Measurements from ENCODE around the gene MCMBP.
A peak's percentile ranks its signal among the peaks of the same experiment; 100 is the strongest.

Gene MCMBP

DNA sequence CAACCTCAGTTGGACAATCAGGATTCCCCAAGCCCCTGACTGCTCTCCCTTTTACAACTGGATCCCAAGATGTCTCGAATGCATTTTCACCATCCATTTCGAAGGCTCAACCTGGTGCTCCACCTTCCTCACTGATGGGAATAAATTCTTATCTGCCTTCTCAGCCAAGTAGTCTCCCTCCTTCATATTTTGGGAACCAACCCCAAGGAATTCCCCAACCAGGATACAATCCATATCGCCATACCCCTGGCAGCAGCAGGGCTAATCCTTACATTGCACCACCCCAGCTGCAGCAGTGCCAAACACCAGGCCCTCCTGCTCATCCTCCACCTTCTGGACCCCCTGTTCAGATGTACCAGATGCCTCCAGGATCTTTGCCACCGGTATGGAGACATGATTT, 25.9 kb upstream of the MCMBP start:
- TF ChIP-seq SPI1 (IDR thresholded peaks at IDR 0.05; ENCODE audit: borderline replicate concordance, low read depth), result no peak
- H3K27me3 ChIP-seq (ENCODE audit: insufficient read depth, poor library complexity, severe bottlenecking), result no peaks in the 10 kb centered on the region

DNA sequence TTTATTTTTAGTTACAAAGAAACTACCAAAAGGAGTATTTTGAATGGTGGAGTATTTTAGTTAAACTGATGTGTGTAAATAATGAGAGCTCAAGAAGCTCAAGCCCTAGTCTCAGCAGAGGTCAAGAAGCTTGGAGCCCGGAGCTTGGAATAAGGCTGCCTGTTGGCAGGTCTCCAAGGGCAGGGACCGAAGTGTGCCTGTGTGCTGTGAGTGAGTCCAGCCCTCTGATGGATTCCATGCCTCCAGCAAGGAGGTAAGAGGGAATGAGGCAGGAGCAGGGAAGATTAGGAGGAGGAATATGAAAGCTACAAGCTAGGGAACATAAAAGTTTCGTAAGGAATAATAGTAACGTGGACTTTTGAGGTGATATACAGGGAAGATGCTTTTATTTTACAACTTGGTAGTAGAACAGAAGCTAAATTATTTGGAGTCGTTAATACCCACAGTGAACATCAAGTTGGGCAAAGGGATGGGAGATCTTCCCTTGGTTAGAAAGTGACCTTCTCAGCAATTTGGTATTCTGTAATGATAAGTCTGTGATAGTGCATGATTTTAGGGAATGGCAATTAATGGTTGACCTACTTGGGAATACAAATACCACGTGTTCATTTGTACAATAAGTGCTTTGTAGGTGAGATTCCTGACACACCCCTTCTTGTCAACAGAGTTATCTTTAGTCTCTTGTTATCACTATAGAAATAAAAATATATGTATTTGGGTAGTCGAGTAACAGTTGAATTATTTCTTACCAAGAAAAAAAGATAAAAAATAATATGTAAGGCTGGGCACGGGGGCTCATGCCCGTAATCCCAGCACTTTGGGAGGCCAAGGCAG, 24.5 kb upstream of the MCMBP start:
- DNase-seq (ENCODE audit: low read depth in 1 of 2, low spot score in 1 of 2), result no peak
- Histone ChIP-seq H3K27me3 (ENCODE audit: insufficient read depth, poor library complexity, severe bottlenecking) (no peaks in the 10 kb centered on the region), H3K27ac (replicated peaks) (peak overlapping the region; percentile 42), H3K4me3 (replicated peaks; ENCODE audit: insufficient read depth, low read length) (no peak overlapping the region)
- no peak for TF ChIP-seq GABPA (IDR thresholded peaks at IDR 0.05; ENCODE audit: low read depth)
- no peak for TF ChIP-seq SPI1 (IDR thresholded peaks at IDR 0.05; ENCODE audit: borderline replicate concordance, low read depth)
- TF ChIP-seq, protein P1, sequence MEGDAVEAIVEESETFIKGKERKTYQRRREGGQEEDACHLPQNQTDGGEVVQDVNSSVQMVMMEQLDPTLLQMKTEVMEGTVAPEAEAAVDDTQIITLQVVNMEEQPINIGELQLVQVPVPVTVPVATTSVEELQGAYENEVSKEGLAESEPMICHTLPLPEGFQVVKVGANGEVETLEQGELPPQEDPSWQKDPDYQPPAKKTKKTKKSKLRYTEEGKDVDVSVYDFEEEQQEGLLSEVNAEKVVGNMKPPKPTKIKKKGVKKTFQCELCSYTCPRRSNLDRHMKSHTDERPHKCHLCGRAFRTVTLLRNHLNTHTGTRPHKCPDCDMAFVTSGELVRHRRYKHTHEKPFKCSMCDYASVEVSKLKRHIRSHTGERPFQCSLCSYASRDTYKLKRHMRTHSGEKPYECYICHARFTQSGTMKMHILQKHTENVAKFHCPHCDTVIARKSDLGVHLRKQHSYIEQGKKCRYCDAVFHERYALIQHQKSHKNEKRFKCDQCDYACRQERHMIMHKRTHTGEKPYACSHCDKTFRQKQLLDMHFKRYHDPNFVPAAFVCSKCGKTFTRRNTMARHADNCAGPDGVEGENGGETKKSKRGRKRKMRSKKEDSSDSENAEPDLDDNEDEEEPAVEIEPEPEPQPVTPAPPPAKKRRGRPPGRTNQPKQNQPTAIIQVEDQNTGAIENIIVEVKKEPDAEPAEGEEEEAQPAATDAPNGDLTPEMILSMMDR (IDR thresholded peaks at IDR 0.05; ENCODE audit: insufficient read depth, low read length), result no peak
- TF ChIP-seq POLR2AphosphoS5 (IDR thresholded peaks at IDR 0.05; ENCODE audit: low read depth), result no peak
- TF ChIP-seq, protein P2, sequence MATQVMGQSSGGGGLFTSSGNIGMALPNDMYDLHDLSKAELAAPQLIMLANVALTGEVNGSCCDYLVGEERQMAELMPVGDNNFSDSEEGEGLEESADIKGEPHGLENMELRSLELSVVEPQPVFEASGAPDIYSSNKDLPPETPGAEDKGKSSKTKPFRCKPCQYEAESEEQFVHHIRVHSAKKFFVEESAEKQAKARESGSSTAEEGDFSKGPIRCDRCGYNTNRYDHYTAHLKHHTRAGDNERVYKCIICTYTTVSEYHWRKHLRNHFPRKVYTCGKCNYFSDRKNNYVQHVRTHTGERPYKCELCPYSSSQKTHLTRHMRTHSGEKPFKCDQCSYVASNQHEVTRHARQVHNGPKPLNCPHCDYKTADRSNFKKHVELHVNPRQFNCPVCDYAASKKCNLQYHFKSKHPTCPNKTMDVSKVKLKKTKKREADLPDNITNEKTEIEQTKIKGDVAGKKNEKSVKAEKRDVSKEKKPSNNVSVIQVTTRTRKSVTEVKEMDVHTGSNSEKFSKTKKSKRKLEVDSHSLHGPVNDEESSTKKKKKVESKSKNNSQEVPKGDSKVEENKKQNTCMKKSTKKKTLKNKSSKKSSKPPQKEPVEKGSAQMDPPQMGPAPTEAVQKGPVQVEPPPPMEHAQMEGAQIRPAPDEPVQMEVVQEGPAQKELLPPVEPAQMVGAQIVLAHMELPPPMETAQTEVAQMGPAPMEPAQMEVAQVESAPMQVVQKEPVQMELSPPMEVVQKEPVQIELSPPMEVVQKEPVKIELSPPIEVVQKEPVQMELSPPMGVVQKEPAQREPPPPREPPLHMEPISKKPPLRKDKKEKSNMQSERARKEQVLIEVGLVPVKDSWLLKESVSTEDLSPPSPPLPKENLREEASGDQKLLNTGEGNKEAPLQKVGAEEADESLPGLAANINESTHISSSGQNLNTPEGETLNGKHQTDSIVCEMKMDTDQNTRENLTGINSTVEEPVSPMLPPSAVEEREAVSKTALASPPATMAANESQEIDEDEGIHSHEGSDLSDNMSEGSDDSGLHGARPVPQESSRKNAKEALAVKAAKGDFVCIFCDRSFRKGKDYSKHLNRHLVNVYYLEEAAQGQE (IDR thresholded peaks at IDR 0.05; ENCODE audit: insufficient replicate concordance, low read depth), result no peak

More for the DNA sequence above, 25.9 kb upstream of the MCMBP start:
- no peak overlapping the region for H3K4me3 ChIP-seq (replicated peaks; ENCODE audit: insufficient read depth, low read length)
- DNase-seq (ENCODE audit: low read depth in 1 of 2, low spot score in 1 of 2), result no peak
- no peak overlapping the region for H3K27ac ChIP-seq (replicated peaks)

DNA sequence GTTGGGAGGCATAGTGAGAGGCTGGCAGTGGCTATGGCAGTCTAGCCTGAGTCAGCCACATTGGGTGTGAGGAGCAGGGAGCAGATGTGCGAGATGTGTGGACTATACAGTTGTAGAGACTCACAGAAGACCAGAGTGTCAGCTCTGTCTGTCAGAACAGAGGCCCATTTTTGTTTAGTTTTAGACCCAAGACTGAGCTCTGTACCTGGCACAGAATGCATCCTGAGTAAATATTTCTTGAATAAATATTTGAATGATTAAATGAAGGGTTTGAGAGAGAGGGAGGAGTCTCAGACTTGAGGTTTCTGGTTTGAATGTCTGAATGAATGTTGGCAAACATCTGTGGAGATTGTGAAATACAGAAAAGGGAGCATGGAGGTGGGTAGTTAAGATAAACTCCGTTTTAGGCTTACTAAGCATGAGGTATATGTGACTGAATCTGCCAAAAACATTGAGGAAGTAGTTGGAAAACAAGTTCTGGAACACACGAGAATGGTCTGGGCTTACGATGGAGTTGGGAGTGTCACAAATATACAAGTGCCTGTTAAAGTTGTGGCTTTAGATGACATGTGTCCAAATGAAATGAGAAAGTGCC, 23.5 kb upstream of the MCMBP start:
- DNase-seq (ENCODE audit: low read depth in 1 of 2, low spot score in 1 of 2), result peak; percentile 64 to 71
- no peak overlapping the region for H3K4me3 ChIP-seq (replicated peaks; ENCODE audit: insufficient read depth, low read length)
- TF ChIP-seq POLR2AphosphoS5 (IDR thresholded peaks at IDR 0.05; ENCODE audit: low read depth) (no peak), GABPA (IDR thresholded peaks at IDR 0.05; ENCODE audit: low read depth) (no peak)
- peak overlapping the region; percentile 42 for H3K27ac ChIP-seq (replicated peaks)
- H3K27me3 ChIP-seq (ENCODE audit: insufficient read depth, poor library complexity, severe bottlenecking), result no peaks in the 10 kb centered on the region

DNA sequence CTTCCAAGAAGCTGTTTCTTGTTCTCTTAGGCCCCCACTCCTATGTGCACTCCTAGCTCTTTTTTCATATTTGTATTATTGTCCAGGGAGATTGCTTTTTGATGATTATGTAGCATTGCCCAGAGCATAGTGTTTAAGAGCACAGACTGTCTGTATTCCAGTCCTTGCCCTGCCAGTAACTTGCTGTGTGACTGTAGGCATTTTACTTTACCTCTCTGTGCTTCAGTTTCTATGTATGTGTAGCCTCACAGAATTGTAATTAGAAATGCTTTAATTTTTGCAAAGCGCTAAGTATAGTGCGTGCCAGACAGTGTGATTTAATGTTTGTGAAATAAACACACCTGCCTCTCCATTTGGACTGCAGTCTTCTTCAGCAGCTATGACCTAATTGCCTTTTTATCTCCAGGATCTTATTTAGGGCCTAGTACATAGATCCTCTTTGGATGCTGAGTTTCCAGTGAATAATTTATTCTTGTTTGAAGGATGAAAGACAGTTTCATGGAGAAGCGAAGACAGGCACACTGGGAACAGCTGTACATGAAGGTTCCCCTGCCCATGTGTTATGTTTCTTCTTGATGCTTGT, 21.3 kb upstream of the MCMBP start:
- TF ChIP-seq, protein P1 (IDR thresholded peaks at IDR 0.05; ENCODE audit: insufficient read depth, low read length), result no peak
- TF ChIP-seq, protein P2 (IDR thresholded peaks at IDR 0.05; ENCODE audit: insufficient replicate concordance, low read depth), result no peak
- TF ChIP-seq POLR2AphosphoS5 (IDR thresholded peaks at IDR 0.05; ENCODE audit: low read depth), result no peak
- no peak for TF ChIP-seq GABPA (IDR thresholded peaks at IDR 0.05; ENCODE audit: low read depth)
- no peak for TF ChIP-seq SPI1 (IDR thresholded peaks at IDR 0.05; ENCODE audit: borderline replicate concordance, low read depth)
- Histone ChIP-seq H3K27ac (replicated peaks) (no peak overlapping the region), H3K27me3 (ENCODE audit: insufficient read depth, poor library complexity, severe bottlenecking) (no peaks in the 10 kb centered on the region), H3K4me3 (replicated peaks; ENCODE audit: insufficient read depth, low read length) (peak overlapping the region; percentile 15)
- DNase-seq (ENCODE audit: low read depth in 1 of 2, low spot score in 1 of 2), result no peak

All from HL-60 (cell line).